ENCODE data around the gene HABP4.
A peak's percentile ranks its signal among the peaks of the same experiment; 100 is the strongest.

HABP4 gene, protein sequence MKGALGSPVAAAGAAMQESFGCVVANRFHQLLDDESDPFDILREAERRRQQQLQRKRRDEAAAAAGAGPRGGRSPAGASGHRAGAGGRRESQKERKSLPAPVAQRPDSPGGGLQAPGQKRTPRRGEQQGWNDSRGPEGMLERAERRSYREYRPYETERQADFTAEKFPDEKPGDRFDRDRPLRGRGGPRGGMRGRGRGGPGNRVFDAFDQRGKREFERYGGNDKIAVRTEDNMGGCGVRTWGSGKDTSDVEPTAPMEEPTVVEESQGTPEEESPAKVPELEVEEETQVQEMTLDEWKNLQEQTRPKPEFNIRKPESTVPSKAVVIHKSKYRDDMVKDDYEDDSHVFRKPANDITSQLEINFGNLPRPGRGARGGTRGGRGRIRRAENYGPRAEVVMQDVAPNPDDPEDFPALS

DNA sequence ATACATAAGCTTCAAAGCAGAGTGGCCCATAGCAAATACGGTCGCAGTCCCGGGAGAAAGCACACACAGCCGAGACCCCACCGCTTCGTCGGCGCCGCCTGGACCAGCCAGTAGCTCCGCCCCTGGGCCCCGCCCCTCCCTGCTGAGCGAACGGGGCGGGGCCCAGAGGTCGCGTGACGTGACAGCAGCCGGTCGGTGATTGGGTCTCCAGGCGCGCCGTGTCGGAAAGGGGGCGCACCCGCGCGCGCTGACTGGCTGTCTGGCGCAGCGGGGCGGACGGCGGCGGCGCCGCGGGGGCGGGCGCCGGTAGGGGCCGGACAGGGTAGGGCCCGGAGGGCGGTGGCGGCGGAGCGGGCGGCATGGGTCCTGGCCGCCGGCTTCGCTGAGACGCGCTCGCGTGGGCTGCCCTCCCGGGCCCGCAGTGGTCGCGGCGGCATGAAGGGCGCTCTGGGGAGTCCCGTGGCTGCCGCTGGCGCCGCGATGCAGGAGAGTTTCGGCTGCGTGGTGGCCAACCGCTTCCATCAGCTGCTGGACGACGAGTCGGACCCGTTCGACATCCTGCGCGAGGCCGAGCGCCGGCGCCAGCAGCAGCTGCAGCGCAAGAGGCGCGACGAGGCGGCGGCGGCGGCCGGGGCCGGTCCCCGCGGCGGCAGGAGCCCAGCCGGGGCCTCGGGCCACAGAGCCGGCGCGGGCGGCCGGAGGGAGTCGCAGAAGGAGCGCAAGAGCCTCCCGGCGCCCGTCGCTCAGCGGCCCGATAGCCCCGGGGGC, at the start of gene HABP4:
HABP4 (plus strand) TSS at position 325 of the 768 bp plus-strand sequence; CDS start at position 436, 111 bp downstream.
- peak; percentile 72 for DNase-seq

DNA sequence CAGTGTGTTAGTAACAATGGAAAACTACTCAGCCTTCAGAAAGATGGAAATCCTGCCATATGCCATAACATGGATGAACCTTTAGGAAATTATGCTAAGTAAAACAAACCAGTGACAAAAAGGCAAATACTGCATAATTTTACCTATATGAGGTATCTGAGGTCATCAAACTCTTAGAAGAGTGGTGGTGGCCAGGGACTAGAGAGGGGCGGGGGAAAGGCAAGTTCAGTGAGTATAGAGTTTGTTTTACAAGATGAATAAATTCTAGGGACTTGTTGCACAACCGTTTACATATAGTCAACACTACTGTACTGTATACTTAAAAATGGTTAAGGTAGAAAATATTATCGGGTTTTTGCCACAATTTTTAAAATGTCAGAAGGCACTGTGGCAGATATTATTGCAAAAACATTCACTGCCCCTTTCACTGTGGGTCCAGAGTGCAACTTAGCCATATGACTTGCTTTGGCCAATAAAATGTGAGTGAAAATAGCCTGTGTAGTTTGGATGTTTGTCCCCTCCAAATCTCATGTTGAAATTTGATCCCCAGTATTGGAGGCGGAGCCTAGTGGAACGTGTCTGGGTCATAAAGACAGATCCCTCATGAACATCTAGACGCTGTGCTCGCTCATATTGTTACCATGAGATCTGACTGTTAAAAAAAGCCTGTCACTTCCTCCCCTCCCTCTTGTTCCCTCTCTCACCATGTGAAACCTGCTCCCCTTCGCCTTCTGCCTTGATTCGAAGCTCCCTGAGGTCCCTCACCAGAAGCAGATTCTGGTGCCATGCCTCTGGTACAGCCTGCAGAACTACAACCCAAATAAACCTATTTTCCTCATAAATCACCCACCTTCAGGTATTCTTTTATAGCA, 41.3 kb upstream of the HABP4 start:
- DNase-seq: no peak

DNA sequence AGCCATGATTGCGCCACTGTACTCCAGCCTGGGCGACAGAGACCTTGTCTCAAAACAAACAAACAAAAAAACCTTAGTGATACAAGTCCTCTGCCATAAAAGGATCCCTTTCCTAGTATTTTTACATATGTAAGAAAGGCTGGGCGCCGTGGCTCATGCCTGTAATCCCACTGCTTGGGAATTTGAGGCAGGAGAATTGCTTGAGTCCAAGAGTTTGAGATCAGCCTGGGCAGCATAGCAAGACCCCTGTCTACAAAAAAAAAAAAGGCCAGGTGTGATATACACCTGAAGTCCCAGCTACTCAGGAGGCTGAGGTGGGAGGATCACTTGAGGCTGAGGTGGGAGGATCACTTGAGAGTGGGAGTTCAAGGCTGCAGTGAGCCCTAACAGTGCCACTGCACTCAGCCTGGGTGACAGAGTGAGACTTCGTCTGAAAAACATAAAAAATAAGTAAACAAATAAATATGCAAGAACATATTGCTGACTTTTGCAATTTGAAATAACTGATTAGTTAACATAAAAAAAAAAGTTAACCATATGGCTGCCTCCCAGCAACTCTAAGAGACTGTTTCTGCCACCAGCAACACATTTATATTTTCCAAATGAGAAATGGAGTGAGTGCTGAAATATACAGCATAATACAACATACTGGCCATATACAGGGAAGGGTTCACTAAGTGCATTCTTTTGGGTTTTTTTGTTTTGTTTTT, 38.7 kb upstream of the HABP4 start:
- DNase-seq: no peak

DNA sequence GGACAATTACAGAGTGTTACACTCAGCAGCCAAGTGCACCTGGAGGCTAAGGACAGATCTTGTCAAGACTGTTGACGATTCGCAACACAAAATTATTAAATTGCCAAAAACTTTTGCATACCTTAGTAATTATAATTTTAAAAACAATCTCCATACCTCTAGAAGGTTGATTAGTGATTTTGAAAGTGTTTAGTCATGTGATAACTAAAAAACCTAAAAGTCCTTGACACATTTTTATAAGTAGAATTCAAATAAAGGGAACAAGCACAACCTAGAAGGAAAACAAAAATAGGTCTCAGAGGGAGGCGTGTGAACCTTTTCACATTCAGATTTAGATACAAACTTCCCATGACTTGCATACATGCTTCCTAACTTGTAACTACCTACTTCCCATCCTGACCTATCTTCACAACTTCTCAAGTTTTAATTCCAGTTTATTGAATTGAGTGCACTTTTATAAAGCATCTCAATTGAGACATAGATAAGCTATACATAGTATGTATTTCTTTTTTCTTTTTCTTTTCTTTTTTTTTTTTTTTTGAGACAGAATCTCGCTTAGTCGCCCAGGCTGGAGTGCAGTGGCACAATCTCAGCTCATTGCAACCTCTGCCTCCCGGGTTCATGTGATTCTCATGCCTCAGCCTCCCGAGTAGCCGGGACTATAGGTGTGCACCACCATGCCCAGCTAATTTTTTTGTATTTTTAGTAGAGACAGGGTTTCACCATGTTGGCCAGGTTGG, 37.6 kb upstream of the HABP4 start:
- no peak for DNase-seq

DNA sequence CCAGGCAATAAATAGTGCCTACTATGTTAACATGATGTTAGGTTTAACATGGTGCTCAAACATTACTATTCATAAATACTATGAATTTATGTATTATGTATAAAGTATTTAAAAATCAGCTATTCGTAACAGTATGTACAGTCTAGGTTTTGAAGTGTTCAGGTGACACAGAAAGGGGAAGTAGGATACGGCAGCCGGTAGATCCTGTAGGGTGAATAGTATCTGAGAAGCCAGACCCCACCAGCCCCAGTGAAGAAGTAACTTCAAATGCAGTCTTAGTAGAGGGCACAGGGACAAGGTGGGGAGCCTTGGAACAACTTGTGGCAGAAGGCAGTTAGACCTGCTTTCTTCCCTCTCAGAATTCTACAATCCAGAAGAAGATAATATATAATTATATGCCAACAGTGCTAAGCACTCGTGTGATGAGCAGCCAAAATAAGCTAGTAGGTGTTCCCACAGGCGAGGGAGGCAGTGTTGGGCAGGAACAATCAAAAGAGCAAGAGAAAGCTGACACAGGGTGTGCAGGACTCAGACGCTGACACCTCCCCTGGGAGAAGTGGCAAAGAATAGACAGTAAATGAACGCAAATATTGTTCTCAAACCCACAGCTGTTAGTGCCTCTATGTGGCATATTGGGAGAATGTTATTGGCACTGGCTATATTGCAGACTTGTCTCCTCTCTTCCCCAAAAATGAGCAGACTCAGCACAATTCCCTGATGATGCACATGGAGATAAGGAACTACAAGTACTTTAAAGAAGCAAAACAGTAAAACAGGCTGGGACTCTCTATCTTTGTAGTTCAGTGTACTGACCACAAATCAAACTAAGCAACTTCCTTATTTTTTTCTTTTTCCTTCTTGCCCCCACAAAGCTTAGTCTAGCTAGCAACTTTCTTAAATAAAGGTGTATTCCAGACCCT, 36.4 kb upstream of the HABP4 start:
- peak; percentile 15 for DNase-seq

DNA sequence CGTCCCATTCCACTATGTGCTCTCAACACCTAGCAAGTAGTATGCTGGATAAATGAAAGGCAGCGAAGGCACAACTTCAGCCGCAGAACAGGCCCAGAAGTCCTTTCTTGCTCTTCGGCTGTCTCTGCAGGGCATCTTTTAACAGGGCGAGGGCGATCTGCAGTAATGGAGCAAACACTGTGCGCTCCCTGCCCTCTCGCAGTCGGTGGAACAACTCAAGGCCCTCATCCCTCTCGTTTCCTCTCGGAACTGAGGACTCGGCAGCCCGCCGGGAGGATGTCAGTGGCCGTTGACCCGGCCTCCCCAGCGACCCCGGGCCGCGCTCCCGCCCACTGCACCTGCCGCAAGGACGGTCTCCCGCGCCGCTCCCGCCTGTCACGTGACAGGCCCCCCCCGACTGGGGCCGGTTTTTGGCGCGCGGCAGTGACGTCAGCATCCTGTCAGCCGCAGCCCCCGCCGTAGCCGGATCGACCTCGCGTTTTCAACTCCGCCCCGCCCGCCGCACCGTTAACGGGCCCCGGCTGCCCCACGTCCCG, 32.9 kb upstream of the HABP4 start:
- peak; percentile 30 for DNase-seq

DNA sequence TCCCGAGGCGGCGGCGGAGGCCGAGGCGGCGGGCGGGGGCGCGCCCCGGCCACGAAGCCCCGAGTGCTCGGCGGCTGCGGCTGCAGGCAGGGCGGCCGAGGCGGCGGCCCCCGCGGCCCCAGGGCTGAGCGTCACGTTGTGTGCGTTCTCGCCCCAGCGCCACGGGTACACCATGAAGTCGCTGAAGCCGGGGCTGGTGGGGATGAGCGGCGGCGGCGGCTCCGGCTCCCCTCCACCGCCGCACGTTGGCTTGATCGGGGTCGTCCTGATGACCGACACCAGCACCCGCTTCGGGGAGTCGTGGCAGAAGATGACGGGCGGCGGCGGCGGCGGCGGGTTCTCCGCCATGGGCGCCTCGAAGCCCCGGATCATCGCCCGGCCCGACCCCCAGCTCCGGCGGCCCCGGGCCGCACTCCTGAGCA, 32.3 kb upstream of the HABP4 start:
- no peak for DNase-seq

DNA sequence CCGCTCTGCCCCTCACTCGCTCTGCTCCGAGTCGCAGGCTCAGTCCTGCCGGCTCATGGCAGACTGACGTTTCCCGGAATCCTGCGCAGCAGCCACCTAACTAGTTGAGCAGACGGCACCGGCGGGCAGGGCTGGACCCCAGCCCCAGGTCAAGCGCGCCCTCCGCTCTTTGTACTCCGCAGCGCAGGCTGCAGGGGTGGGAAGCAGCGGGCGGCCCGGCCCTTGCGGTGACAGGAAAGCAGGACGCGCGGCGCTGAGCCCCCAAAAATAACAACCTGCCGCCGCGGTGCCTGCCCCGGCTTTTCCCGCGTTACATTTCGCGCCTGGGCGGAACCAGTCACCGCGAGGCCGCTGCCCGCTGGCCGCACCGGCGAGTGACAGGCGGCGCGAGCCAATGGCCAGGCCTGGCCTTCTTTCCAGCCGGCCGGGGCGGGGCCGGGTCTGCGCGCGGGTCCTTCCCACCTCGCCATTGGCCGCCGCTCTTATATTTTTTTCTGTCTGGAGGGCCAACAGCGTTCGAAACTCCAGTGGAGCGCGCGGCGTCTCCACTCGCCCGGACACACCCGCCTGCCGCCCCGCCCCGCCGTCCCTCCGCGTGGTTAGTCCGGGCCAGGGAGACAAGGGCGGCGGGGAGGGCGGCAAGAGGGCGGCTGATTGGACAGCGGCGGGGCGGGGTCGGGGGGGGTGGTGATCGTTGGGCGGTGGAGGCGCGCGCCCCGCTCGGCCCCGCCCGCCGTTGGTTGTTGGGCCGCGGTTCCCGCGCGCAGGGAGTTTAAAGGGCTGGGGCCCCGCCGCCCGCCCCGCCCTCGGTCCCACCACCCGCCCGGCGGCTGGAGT, 31.7 kb upstream of the HABP4 start, which contains the start of gene ZNF367:
ZNF367 (minus strand) TSS at position 288 of the 837 bp plus-strand sequence. CDS start 338 bp downstream, outside the sequence.
- DNase-seq: peak; percentile 92

DNA sequence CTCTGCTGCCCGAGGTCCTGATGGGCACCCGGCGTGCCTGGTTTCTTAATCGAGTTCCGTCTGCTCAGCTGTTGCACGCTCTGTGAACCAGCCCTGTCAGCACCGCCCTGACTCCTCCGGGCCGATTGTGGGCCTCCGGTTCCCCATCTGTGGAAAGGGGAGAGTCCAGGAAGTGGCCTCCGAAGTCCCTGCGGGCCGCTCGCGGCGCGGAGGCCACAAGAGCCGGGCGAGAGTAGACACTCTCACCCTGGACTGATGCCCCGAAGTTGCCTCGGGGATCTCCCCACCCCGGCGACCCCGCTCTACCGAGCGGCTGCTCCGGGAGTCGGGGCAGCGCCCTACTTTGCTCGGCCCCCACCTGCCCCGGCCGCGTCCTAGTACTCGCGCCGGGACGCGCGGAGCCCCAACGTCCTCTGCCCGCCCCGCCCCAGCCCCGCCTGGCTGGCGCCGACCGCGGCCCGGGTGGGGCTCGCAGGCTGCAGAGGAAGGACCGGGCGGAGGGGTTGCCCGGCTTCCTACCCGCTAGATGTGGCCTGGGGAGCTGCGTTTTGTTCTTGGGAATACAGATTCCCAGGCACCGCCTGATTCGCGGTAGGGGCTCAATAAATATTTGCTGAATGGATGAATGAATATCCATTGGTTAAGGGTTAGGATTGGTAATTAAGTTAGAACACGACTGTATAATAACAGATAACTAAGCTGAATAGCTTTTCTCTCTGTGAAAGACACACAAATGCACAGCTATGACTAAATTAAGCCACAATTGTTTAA, 30.9 kb upstream of the HABP4 start:
- peak; percentile 60 for DNase-seq

DNA sequence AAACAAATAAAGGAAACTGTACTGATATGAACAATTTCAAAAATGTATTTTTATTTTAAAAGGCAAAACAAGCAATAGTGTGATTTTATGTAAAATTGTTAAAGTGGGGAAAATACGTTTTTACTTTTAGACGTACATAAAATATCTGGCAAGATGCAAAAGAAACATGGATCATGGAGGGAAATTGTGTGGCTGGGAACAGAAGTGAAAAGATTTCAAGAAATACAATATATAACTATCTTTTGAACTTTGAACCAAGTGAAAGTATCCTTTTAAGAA, 30.3 kb upstream of the HABP4 start:
- no peak for DNase-seq

DNA sequence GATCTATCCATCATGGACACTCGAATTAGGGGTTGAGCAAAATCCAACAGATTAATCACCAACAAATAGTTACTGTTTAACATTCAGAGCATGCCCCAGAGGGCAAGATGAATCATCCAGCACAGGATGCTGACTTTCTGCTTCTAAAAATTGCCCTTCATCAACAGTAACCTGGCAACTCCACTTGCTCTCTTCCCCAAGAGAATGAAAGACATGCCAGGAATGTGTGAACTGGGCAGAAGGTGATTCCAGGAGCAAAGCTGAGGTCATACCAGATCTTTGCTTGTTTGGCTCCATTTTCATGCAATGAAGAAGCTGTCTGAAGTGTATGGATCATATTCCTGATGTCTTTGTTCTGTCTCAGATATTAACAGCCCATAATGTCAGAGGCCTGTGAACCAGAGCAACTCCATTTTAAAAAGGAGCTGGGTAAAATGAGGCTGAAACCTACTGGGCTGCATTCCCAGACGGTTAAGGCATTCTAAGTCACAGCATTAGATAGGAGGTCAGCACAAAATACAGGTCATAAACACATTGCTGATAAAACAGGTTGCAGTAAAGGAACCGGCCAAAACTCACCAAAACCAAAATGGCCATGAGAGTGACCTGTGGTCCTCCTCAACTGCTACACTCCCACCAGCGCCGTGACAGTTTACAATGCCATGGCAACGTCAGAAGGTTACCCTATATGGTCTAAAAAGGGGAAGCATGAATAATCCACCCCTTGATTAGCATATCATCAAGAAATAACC, 29.3 kb upstream of the HABP4 start:
- peak; percentile 5 for DNase-seq

DNA sequence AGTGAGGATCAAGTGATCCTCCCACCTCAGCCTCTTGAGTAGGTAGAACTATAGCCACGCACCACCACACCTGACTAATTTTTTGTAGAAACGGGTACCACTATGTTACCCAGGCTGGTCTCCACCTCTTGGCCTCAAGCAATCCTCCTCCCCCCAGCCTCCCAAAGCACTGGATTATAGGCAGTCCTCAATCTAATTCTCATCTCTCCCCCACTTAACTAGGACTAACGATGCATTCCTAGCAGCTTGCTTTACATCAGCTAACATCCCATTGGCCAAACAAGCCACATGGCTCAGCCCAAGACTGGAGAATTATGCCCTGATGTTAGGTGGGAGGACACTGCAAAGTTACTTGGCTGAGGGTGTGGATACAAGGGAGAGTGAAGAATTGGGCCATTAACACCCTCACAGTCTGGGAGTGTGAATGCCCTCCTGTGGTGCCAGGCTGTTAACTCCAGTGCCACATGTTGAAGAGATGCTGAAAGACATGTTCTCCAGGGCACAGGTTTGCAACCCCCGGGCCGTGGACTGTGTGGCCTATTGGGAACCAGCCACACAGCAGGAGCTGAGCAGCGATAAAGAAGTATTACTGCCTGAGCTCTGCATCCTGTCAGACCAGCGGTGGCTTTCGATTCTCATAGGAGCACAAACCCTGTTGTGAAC, 26.5 kb upstream of the HABP4 start:
- no peak for DNase-seq

DNA sequence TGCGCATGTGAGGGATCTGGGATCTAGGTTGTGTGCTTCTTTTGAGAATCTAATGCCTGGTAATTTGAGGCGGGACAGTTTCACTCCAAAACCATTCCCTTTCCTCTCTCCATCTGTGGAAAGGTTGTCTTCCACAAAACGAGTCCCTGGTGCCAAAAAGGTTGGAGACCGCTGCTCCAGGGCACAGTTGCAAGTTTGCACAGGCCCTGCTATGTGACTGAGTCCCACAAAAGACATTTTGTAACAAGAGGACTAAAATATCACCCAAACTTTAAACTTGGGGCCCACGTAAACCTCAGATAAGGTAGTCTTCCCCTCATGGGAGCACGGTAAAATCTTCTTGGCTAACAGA, 26.0 kb upstream of the HABP4 start:
- DNase-seq: no peak

DNA sequence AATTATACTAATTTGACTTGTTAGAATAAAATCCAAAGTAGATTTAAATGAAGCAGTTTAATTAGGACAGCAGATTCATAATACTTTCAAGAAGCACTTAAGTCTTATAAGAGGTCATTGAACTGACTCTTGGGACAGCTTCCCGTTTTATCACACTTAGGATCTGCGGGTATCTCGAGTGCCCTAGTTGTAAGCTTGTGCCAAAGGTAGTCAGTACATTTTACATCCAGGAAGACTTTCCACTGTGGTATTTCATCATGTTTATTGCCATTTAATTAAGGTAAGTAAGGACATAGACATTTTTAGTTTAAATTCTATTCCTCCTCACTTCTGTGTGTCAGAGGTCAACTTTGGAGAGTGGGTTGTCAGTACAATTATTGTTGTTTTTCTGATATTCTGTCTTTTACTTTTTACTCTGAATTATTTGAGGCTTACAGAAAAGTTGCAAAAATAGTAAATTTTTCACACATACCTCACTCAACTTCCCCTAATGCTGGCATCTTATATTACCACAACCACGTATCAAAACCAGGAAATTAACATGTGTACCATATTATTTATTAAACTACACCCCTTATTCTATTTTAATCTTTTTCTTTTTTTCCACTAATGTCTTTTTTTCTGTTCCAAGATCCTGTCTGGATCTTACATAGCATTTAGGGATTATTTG, 24.3 kb upstream of the HABP4 start:
- no peak for DNase-seq

DNA sequence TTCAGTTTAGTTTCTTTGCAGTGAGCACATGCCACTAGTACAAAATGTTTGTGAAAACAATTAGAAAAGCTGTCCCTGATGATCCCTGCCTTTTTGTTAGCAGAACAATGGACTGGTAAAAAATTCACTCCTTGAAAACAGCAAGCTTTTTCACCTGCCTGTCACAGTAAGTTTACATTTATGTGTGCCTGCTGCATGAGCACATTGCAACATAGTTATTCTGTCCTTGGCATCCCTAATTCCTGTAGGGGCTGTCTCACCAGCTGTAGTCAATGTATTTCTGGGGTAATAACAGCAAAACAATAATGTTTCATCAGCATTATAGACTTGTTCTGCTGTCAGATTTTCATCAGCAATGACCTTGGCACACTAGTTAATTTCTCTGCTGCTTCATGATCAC, 20.2 kb upstream of the HABP4 start:
- DNase-seq: no peak

DNA sequence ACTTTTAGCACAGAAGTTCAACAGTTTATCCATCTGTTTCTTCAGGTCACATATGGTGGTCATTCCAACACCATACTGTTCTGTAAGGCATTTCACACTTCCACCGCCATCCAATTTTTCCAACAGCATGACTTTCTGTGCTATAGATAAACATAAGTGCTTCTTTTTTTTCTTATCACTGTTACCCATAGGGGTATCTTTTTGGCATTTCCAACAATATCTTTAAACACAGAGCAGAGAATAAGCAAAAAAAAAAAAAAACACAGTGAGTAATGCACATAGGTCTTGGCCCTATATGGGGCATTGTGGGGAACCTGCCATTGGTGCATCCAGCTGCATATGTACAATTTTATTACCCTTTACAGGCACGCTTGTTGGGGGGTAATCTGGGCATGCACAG, 19.6 kb upstream of the HABP4 start:
- no peak for DNase-seq

DNA sequence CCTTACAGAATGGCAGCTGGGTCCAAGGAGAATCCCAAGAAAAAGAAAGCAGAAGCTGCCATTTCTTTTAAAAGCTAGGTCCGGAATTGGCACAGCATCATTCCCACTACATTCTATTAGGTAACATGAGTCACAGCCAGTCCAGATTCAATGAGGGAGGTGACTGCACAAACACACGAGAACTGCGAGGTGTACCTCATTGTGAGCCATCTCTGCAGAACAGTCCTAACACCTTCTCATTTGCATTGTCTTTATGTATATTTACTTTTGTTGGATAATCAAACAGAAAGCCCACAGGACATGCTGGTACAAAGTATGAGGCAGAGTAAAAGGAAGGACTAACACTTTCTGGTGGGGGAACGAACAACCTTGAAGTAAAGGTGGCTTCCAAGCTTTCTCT, 14.6 kb upstream of the HABP4 start:
- no peak for DNase-seq

Data from NCI-H1694 treated with DMSO at 0.1 percent for 48 hours (cell line).